B cell (primary cell): Measurements from ENCODE around the gene RBKS. TPM values are rescaled to one million over a fixed set of nuclear protein-coding genes. Genes with fewer than 3 reads are reported as not detected.

Experiments used
- ATAC-seq: fragments of 200-7000 bp; cut with Tn5 transposase; one replicate; pipeline ENCODE4 v1.10.0; 2021; ENCODE audit warnings: low read depth, mild to moderate bottlenecking, moderate number of reproducible peaks, moderate library complexity
- CTCF ChIA-PET: fragments of 350-600 bp; sonication (Branson Sonifier 250); formaldehyde crosslinking; loops from one replicate; lab custom pipeline; 2021; ENCODE audit warnings: antibody characterized with exemption, inconsistent platforms; lab: Charles Lee
- POLR2A ChIA-PET: fragments of 350-600 bp; sonication (Branson Sonifier 250); formaldehyde crosslinking; loops from one replicate; lab custom pipeline; 2021; ENCODE audit warnings: antibody characterized with exemption; lab: Charles Lee
- DNase-seq: peaks from one replicate; pipeline ENCODE4 v3.0.0; 2013
- H2AFZ ChIP-seq: 2 replicates; pipeline ENCODE4 v1.6.1; 2012; ENCODE audit warnings: mild to moderate bottlenecking, low read depth, low read length; ENCODE audit not compliant: insufficient read depth, poor library complexity, severe bottlenecking
- H3K27ac ChIP-seq, 2 donors: 1 replicate in 1 of 2; 2 replicates in 1 of 2; pipeline ENCODE4 v1.5.1; 2012 to 2013; ENCODE audit warnings: low read length in 2 of 2, mild to moderate bottlenecking in 2 of 2, moderate library complexity in 1 of 2
- H3K27me3 ChIP-seq, 4 experiments: fragments of 200-600 bp in 1 of 4; sonication (generic) in 1 of 4; replicated peaks in 1 of 4; 1 replicate in 2 of 4; 2 replicates in 2 of 4; pipeline versions ENCODE4 v1.6.1 to v1.7.0; 2013 to 2016; ENCODE audit warnings: low read length in 3 of 4, mild to moderate bottlenecking in 2 of 4, mixed read lengths in 1 of 4, moderate library complexity in 1 of 4; ENCODE audit not compliant: insufficient read depth in 4 of 4, control insufficient read depth in 3 of 4; ENCODE audit errors: control extremely low read depth in 1 of 4
- H3K36me3 ChIP-seq, 2 experiments: replicated peaks in 1 of 2; 1 replicate in 1 of 2; 2 replicates in 1 of 2; pipeline versions ENCODE4 v1.6.1 to v1.7.1; 2013; ENCODE audit warnings: low read length in 1 of 2; ENCODE audit not compliant: insufficient read depth in 2 of 2, control insufficient read depth in 1 of 2; ENCODE audit errors: control extremely low read depth in 1 of 2, extremely low read depth in 1 of 2
- H3K4me1 ChIP-seq, 2 donors: fragments of 200-600 bp in 1 of 2; sonication (generic) in 1 of 2; 1 replicate in 1 of 2; 2 replicates in 1 of 2; pipeline versions ENCODE4 v1.5.1 to v1.6.1; 2013 to 2017; ENCODE audit warnings: low read length in 2 of 2; ENCODE audit not compliant: control insufficient read depth in 2 of 2, insufficient read depth in 2 of 2
- H3K4me2 ChIP-seq: replicated peaks from 2 replicates; pipeline ENCODE3; 2012; ENCODE audit warnings: mild to moderate bottlenecking, low read depth, low read length; ENCODE audit not compliant: poor library complexity, severe bottlenecking
- H3K4me3 ChIP-seq, 5 experiments: fragments of 200-600 bp in 1 of 5; sonication (generic) in 1 of 5; 1 replicate in 3 of 5; 2 replicates in 2 of 5; pipeline versions ENCODE4 v1.5.1 to v1.7.0; 2011 to 2016; ENCODE audit warnings: low read length in 4 of 5, mild to moderate bottlenecking in 4 of 5, low read depth in 2 of 5, control low read depth in 1 of 5, moderate library complexity in 1 of 5; ENCODE audit not compliant: insufficient read depth in 1 of 5; ENCODE audit errors: control extremely low read depth in 1 of 5, extremely low read depth in 1 of 5
- H3K79me2 ChIP-seq: fragments of 200-600 bp; sonication (generic); one replicate; pipeline ENCODE4 v1.6.0; 2016; ENCODE audit warnings: low read length; ENCODE audit not compliant: control insufficient read depth, insufficient read depth
- H3K9ac ChIP-seq: fragments of 200-600 bp; sonication (generic); 2 replicates; pipeline ENCODE4 v1.6.1; 2017; ENCODE audit warnings: mild to moderate bottlenecking, low read length, moderate library complexity
- H3K9me3 ChIP-seq, 3 donors: one replicate each; pipeline versions ENCODE4 v1.6.1 to v1.7.1; 2013; ENCODE audit warnings: low read length in 2 of 3; ENCODE audit not compliant: control insufficient read depth in 2 of 3, insufficient read depth in 1 of 3; ENCODE audit errors: control extremely low read depth in 1 of 3
- H4K20me1 ChIP-seq: 2 replicates; pipeline ENCODE4 v1.6.0; 2012; ENCODE audit warnings: mild to moderate bottlenecking, low read length; ENCODE audit not compliant: insufficient read depth, control insufficient read depth, poor library complexity, severe bottlenecking
- H3K27ac Mint-ChIP-seq: one replicate; pipeline ENCODE4 v1.8.0; 2021; ENCODE audit warnings: mixed read lengths
- H3K27me3 Mint-ChIP-seq: one replicate; pipeline ENCODE4 v1.8.0; 2021; ENCODE audit warnings: mixed read lengths
- H3K4me1 Mint-ChIP-seq: one replicate; pipeline ENCODE4 v1.8.0; 2021; ENCODE audit warnings: mixed read lengths
- H3K4me3 Mint-ChIP-seq: one replicate; pipeline ENCODE4 v1.8.0; 2021; ENCODE audit warnings: mixed read lengths
- H3K9me3 Mint-ChIP-seq: one replicate; pipeline ENCODE4 v1.8.0; 2022; ENCODE audit warnings: mixed read lengths; ENCODE audit not compliant: insufficient read depth
- EZH2 ChIP-seq: IDR thresholded peaks from 2 replicates; pipeline ENCODE4 v1.6.1; 2012; ENCODE audit warnings: borderline replicate concordance, low read depth, mild to moderate bottlenecking, moderate library complexity, low read length; ENCODE audit not compliant: insufficient read depth, poor library complexity, severe bottlenecking
- WGBS: methylation state at CpG from one replicate; pipeline ENCODE4 v1.1.5; 2013; ENCODE audit warnings: missing lambda C conversion rate; ENCODE audit not compliant: insufficient coverage; 5-methylcytosine and 5-hydroxymethylcytosine counted together
- intact Hi-C: fragments of 100-400 bp; cut with micrococcal nuclease; formaldehyde crosslinking; loops from one replicate; pipeline ENCODE4 v1.10.0; 2022
- polyA plus RNA-seq: library from polyadenylated mRNA; depleted of rRNA; stranded (reverse); fragments of >200 nt; gene quantifications from 2 replicates; pipeline ENCODE4 v1.2.3, GENCODE V29; 2012
- total RNA-seq, 2 donors: library from RNA; stranded (reverse); fragments of 120-200 nt in 1 of 2; gene quantifications; 1 replicate in 1 of 2; 2 replicates in 1 of 2; pipeline versions ENCODE4 v1.2.3 to v1.2.4, GENCODE V29; 2013 to 2022
- TF ChIP-seq, protein P1 (sequence below): fragments of 200-600 bp; IDR thresholded peaks from one replicate; pipeline ENCODE4 v1.8.0; 2022; ENCODE audit warnings: antibody characterized with exemption, mild to moderate bottlenecking

The RBKS gene
- total and polyA plus RNA-seq, 2 donors (not counting 1 experiment from before 2014, with no cell fraction given), result 6.4 to 9.2 TPM

DNA sequence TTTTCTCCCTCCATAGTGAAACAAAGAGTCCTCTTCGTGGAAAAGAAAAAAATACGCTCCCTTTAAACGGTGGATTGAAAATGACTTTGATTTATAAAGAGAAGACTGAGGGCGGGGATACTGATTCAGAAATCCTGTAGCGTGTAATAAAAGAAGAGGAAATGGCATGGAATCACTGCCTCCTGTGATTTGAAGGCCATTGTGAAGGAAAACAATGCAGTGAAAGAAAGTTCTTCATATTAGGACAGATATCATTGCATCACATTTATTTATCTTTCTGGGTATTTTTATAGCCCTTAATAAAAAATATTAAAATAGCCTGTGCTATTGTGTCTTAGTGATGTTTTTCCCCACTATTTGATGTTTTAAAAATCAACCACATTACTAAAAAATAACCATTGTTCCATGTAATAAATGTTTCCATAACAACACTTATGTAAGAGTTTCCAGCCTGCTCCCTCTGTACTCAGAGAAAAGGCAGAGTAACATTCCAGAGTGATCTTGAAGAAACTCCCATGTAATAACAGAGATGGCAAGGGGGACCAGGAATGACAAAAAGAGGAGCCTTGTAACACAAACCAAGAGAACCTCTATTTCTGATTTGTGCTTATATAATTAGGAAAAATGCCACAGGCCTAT lies 110.7 kb downstream of the RBKS start:
- WGBS, result 93% methylated on average over 2 of the region's 5 CpGs

DNA sequence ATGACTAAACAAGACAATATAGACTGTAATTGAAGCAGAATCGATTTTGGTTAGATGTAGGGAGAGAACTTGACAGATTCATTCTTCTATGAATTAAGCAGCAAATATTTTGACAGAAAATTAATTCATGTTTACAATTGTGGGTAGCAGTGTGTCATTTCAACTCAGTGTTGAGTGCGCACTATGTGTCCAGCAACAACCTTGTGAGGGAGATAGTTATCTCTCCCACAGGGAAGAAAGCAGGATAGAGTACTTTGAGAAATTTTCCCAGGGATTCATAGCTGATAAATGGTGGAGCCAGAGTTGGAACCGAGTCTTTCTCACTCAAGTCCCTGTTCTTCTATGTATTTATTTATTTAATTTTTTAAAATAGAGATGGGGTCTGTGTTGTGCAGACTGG lies 113.5 kb downstream of the RBKS start:
- Histone ChIP-seq H3K79me2 (peaks cover 47% of the 10 kb centered on the region), H3K4me2 (no peak overlapping the region), H3K9ac (no peak overlapping the region), H3K4me1 (peaks cover 5 to 17% of the 10 kb centered on the region in 2 donors), H3K27ac (no peak overlapping the region), H3K9me3 (no peaks in the 10 kb centered on the region), H3K36me3 (peaks cover 6 to 8% of the 10 kb centered on the region in 2 experiments), H3K27me3 (no peaks in the 10 kb centered on the region), H3K4me3 (no peak overlapping the region), H2AFZ (no peak overlapping the region), H4K20me1 (peaks cover 12% of the 10 kb centered on the region)
- TF ChIP-seq EZH2, result no peak
- TF ChIP-seq, protein P1, sequence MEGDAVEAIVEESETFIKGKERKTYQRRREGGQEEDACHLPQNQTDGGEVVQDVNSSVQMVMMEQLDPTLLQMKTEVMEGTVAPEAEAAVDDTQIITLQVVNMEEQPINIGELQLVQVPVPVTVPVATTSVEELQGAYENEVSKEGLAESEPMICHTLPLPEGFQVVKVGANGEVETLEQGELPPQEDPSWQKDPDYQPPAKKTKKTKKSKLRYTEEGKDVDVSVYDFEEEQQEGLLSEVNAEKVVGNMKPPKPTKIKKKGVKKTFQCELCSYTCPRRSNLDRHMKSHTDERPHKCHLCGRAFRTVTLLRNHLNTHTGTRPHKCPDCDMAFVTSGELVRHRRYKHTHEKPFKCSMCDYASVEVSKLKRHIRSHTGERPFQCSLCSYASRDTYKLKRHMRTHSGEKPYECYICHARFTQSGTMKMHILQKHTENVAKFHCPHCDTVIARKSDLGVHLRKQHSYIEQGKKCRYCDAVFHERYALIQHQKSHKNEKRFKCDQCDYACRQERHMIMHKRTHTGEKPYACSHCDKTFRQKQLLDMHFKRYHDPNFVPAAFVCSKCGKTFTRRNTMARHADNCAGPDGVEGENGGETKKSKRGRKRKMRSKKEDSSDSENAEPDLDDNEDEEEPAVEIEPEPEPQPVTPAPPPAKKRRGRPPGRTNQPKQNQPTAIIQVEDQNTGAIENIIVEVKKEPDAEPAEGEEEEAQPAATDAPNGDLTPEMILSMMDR, result no peak
- peaks cover 31% of the 10 kb centered on the region for H3K4me1 Mint-ChIP-seq
- H3K27me3 Mint-ChIP-seq, result no peaks in the 10 kb centered on the region
- H3K27ac Mint-ChIP-seq, result no peak overlapping the region
- intact Hi-C loops, result no loop called here
- WGBS, result 100% methylated on average over 1 of the region's 3 CpGs
- ATAC-seq (no peak), DNase-seq (no peak)
- no peaks in the 10 kb centered on the region for H3K9me3 Mint-ChIP-seq
- ChIA-PET CTCF (no interaction called here), POLR2A (no interaction called here)
- no peak overlapping the region for H3K4me3 Mint-ChIP-seq

More for the DNA sequence above, 110.7 kb downstream of the RBKS start:
- Mint-ChIP-seq H3K9me3 (no peaks in the 10 kb centered on the region), H3K27me3 (no peaks in the 10 kb centered on the region), H3K4me3 (no peak overlapping the region), H3K4me1 (peaks cover 13% of the 10 kb centered on the region), H3K27ac (no peak overlapping the region)
- H4K20me1 ChIP-seq, result peaks cover 7% of the 10 kb centered on the region
- H3K4me2 ChIP-seq, result no peak overlapping the region
- DNase-seq (no peak), ATAC-seq (no peak)
- no peak overlapping the region for H2AFZ ChIP-seq
- peaks cover 6 to 8% of the 10 kb centered on the region in 2 experiments for H3K36me3 ChIP-seq
- CTCF ChIA-PET, result no interaction called here
- no peak for TF ChIP-seq EZH2
- TF ChIP-seq, protein P1, result no peak
- H3K27me3 ChIP-seq, result no peaks in the 10 kb centered on the region
- no peak overlapping the region for H3K9ac ChIP-seq
- H3K79me2 ChIP-seq, result peaks cover 23% of the 10 kb centered on the region
- no peaks in the 10 kb centered on the region for H3K4me1 ChIP-seq
- H3K27ac ChIP-seq, result no peak overlapping the region
- no peak overlapping the region for H3K4me3 ChIP-seq
- POLR2A ChIA-PET, result no interaction called here
- no peaks in the 10 kb centered on the region for H3K9me3 ChIP-seq
- intact Hi-C loops, result no loop called here
